ENCODE results near the gene PCGF2.

The PCGF2 gene

GRCh38 chr17:38702166-38702915, 45.8 kb downstream of the PCGF2 start:
- peak; percentile 87 for DNase-seq

DNA sequence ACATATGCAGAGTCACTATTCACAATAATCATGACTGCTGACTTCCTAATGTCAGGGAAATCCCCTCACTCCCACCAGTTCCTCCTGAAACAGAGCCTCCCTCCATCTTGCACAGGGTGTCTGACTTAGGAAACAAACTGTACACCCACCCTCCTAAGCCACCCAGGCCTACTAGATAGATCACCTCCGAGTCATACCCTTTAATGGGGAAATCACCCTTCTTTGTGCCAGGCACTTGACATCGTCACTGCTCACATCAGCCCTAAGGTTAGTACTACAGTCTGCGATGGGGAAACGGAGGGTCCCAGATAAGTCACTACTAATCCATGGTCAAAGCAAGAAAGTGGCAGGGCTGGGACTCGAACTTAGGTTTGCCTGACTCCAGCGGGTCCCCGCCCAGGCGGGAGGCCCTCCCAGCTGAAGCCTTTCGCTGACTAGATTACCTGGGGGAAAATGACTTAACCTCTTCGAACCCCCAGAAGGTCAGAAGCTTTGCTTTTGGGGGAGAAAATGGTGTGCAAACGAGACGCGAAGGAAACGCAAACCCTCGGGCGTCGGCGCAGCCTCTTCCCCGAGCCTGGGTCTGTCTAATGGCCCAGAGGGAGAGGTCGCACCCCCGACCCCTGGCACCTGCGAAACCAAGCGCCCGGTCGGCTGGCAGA, 46.5 kb downstream of the PCGF2 start:
- DNase-seq, result peak; percentile 84

GRCh38 chr17:38698760-38699159, 49.4 kb downstream of the PCGF2 start:
- no peak for DNase-seq

- no peak for DNase-seq
Observed at GRCh38 chr17:38697061-38697820, 50.9 kb downstream of the PCGF2 start.

GRCh38 chr17:38693700-38694329, 54.3 kb downstream of the PCGF2 start:
- DNase-seq, result no peak

- DNase-seq, result no peak
Observed at GRCh38 chr17:38691154-38691553, 57.0 kb downstream of the PCGF2 start.

DNA sequence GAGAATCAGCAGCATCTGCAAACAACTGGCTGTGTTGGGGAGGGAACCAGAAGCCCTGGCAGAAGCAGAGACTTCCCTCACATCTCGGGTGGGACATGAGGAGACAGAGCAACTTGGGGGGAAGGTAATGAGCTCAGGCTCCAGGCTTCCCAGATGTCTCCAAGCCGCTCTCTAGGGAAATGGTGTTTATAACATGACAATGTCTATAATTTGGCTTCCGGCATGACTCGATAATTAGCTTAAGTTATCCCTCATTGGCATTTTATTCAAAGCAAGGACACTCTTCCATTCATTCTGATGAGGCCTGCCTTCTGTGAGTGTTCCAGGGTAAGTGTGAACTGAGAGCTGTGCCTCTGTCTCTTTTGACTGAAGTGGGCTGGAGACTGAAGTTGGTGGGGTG, 57.8 kb downstream of the PCGF2 start:
- no peak for DNase-seq

DNA sequence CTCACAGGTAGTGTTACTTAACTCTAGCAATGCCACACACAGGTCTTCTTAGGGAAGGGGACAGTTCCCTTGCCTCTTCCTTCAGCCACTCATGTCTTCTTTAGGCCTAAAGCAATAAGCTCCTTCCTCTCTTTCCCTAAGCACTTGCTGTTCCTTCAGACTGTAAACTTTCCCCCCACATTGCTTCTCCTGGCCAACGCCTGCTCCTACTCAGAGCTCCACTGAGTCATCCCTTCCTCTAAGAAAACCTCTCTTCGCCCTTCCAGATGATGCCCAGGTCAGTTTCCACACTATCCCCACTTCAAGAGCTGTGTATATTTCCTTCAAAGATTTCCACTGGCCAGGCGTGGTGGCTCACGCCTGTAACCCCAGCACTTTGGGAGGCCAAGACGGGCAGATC, 60.9 kb downstream of the PCGF2 start:
- no peak for DNase-seq

GRCh38 chr17:38685491-38685890, 62.6 kb downstream of the PCGF2 start:
- DNase-seq, result no peak
